Neural progenitor cell (in vitro differentiated cells): ENCODE data around the gene RAB40B. TPM values are rescaled to one million over a fixed set of nuclear protein-coding genes. Genes with fewer than 3 reads are reported as not detected.
"Not testable (repeated sequence)": the region's sequence is repeated elsewhere in the genome, so short reads cannot be mapped to it uniquely, and the experiment has no call there.

Experiments used
- DNase-seq: peaks from one replicate; pipeline ENCODE4 v3.0.0-alpha.2; 2016; ENCODE audit warnings: low spot score
- H2AFZ ChIP-seq: fragments of 200-600 bp; sonication (generic); replicated peaks from 2 replicates; pipeline ENCODE4 v1.6.1; 2016; ENCODE audit warnings: antibody characterized with exemption
- H3F3A ChIP-seq: fragments of 200-600 bp; sonication (generic); 2 replicates; pipeline ENCODE4 v1.6.1; 2016; ENCODE audit warnings: antibody characterized with exemption, low read depth
- H3K27ac ChIP-seq: fragments of 200-600 bp; sonication (generic); 2 replicates; pipeline ENCODE4 v1.5.1; 2016; ENCODE audit warnings: mild to moderate bottlenecking
- H3K27me3 ChIP-seq: fragments of 200-600 bp; sonication (generic); 2 replicates; pipeline ENCODE4 v1.6.1; 2016; ENCODE audit warnings: mild to moderate bottlenecking, moderate library complexity
- H3K36me3 ChIP-seq: fragments of 200-600 bp; sonication (generic); 2 replicates; pipeline ENCODE4 v1.5.1; 2016
- H3K4me1 ChIP-seq: fragments of 200-600 bp; sonication (generic); 2 replicates; pipeline ENCODE4 v1.6.1; 2016; ENCODE audit warnings: mixed run types
- H3K4me2 ChIP-seq: fragments of 200-600 bp; sonication (generic); 2 replicates; pipeline ENCODE4 v1.6.1; 2016
- H3K4me3 ChIP-seq: fragments of 200-600 bp; sonication (generic); 2 replicates; pipeline ENCODE4 v1.5.1; 2016
- H3K79me2 ChIP-seq: fragments of 200-600 bp; sonication (generic); 2 replicates; pipeline ENCODE4 v1.6.1; 2016; ENCODE audit warnings: low read depth
- H3K9ac ChIP-seq: fragments of 200-600 bp; sonication (generic); 2 replicates; pipeline ENCODE4 v1.6.1; 2016
- H3K9me3 ChIP-seq: fragments of 200-600 bp; sonication (generic); 2 replicates; pipeline ENCODE4 v1.5.1; 2016; ENCODE audit warnings: low read depth
- H4K20me1 ChIP-seq: fragments of 200-600 bp; sonication (generic); 2 replicates; pipeline ENCODE4 v1.6.1; 2016; ENCODE audit warnings: low read depth
- H3K27ac Mint-ChIP-seq: 3 replicates; pipeline ENCODE4 v1.8.0; 2021; ENCODE audit warnings: mixed read lengths
- H3K27me3 Mint-ChIP-seq: 2 replicates; pipeline ENCODE4 v1.8.0; 2022; ENCODE audit warnings: low read depth, mild to moderate bottlenecking, inconsistent platforms, moderate library complexity, mixed read lengths; ENCODE audit not compliant: insufficient read depth
- H3K36me3 Mint-ChIP-seq: 3 replicates; pipeline ENCODE4 v1.8.0; 2021; ENCODE audit warnings: mixed read lengths
- H3K4me1 Mint-ChIP-seq: 3 replicates; pipeline ENCODE4 v1.8.0; 2021; ENCODE audit warnings: mixed read lengths
- H3K4me3 Mint-ChIP-seq: 3 replicates; pipeline ENCODE4 v1.8.0; 2021; ENCODE audit warnings: mild to moderate bottlenecking, moderate library complexity, mixed read lengths
- H3K9me3 Mint-ChIP-seq: 3 replicates; pipeline ENCODE4 v1.8.0; 2020; ENCODE audit warnings: mixed read lengths
- CTCF ChIP-seq: fragments of 200-600 bp; sonication (generic); IDR thresholded peaks from 2 replicates; pipeline ENCODE4 v1.5.1; 2017; ENCODE audit warnings: antibody characterized with exemption, mild to moderate bottlenecking
- EZH2 ChIP-seq: fragments of 200-600 bp; sonication (generic); IDR thresholded peaks from 2 replicates; pipeline ENCODE4 v1.6.1; 2017; ENCODE audit warnings: antibody characterized with exemption, mild to moderate bottlenecking, moderate library complexity
- EZH2phosphoT487 ChIP-seq: fragments of 200-600 bp; sonication (generic); IDR thresholded peaks from 2 replicates; pipeline ENCODE4 v1.6.1; 2017; ENCODE audit warnings: antibody characterized with exemption
- total RNA-seq: library from RNA; depleted of rRNA; stranded (reverse); fragments of >200 nt; gene quantifications from 2 replicates; pipeline ENCODE4 v1.2.3, GENCODE V29; 2015; ENCODE audit warnings: low replicate concordance

RAB40B gene
- total RNA-seq, 1 donor from 2014 or later, result 5.6 TPM

- H3K9ac ChIP-seq, result no peak overlapping the region
- H3K4me2 ChIP-seq, result no peak overlapping the region
- no peak overlapping the region for H3K27ac Mint-ChIP-seq
- no peak overlapping the region for H3K27ac ChIP-seq
- no peaks in the 10 kb centered on the region for H4K20me1 ChIP-seq
- H3K27me3 ChIP-seq, result no peaks in the 10 kb centered on the region
- H3K9me3 Mint-ChIP-seq, result peaks cover 4% of the 10 kb centered on the region
- peaks cover 13% of the 10 kb centered on the region for H3K36me3 Mint-ChIP-seq
- no peaks in the 10 kb centered on the region for H3K79me2 ChIP-seq
- H2AFZ ChIP-seq, result no peak overlapping the region
- no peaks in the 10 kb centered on the region for H3K4me1 Mint-ChIP-seq
- DNase-seq, result no peak
- H3K9me3 ChIP-seq, result no peaks in the 10 kb centered on the region
- TF ChIP-seq EZH2phosphoT487 (no peak), EZH2 (no peak), CTCF (no peak)
- H3K36me3 ChIP-seq, result no peaks in the 10 kb centered on the region
- no peaks in the 10 kb centered on the region for H3K4me1 ChIP-seq
- no peak overlapping the region for H3K4me3 ChIP-seq
- H3F3A ChIP-seq, result peaks cover 5% of the 10 kb centered on the region
- peaks cover 4% of the 10 kb centered on the region for H3K27me3 Mint-ChIP-seq
- H3K4me3 Mint-ChIP-seq, result no peak overlapping the region
These were observed 42.2 kb downstream of the RAB40B start for GRCh38 chr17:82656266-82656665.

GRCh38 chr17:82655523-82655922 is 43.0 kb downstream of the RAB40B start:
- DNase-seq, result no peak
- H3K9me3 ChIP-seq, result no peaks in the 10 kb centered on the region
- no peaks in the 10 kb centered on the region for H4K20me1 ChIP-seq
- no peak overlapping the region for H3K27ac ChIP-seq
- Mint-ChIP-seq H3K27ac (no peak overlapping the region), H3K36me3 (peaks cover 11% of the 10 kb centered on the region), H3K4me1 (no peaks in the 10 kb centered on the region), H3K9me3 (peaks cover 4% of the 10 kb centered on the region), H3K27me3 (peaks cover 4% of the 10 kb centered on the region), H3K4me3 (no peak overlapping the region)
- no peaks in the 10 kb centered on the region for H3K79me2 ChIP-seq
- H3K4me1 ChIP-seq, result no peaks in the 10 kb centered on the region
- no peak overlapping the region for H2AFZ ChIP-seq
- H3K4me3 ChIP-seq, result no peak overlapping the region
- H3K9ac ChIP-seq, result no peak overlapping the region
- H3K36me3 ChIP-seq, result no peaks in the 10 kb centered on the region
- no peaks in the 10 kb centered on the region for H3K27me3 ChIP-seq
- TF ChIP-seq EZH2phosphoT487 (no peak), EZH2 (no peak), CTCF (no peak)
- no peak overlapping the region for H3K4me2 ChIP-seq
- H3F3A ChIP-seq, result peaks cover 5% of the 10 kb centered on the region

- Histone ChIP-seq H3K9me3 (no peaks in the 10 kb centered on the region), H3K4me2 (no peak overlapping the region), H3K27me3 (no peaks in the 10 kb centered on the region), H3K4me3 (no peak overlapping the region), H3K27ac (no peak overlapping the region), H3K4me1 (no peaks in the 10 kb centered on the region), H3K79me2 (no peaks in the 10 kb centered on the region), H2AFZ (no peak overlapping the region), H3K9ac (peak overlapping the region; percentile 34), H3F3A (peaks cover 1% of the 10 kb centered on the region), H4K20me1 (no peaks in the 10 kb centered on the region), H3K36me3 (no peaks in the 10 kb centered on the region)
- H3K4me3 Mint-ChIP-seq, result no peak overlapping the region
- no peaks in the 10 kb centered on the region for H3K4me1 Mint-ChIP-seq
- DNase-seq, result no peak
- peaks cover 4% of the 10 kb centered on the region for H3K9me3 Mint-ChIP-seq
- no peak for TF ChIP-seq EZH2
- no peak for TF ChIP-seq EZH2phosphoT487
- peaks cover 5% of the 10 kb centered on the region for H3K27me3 Mint-ChIP-seq
- H3K27ac Mint-ChIP-seq, result no peak overlapping the region
- peaks cover 10% of the 10 kb centered on the region for H3K36me3 Mint-ChIP-seq
These were observed 43.4 kb downstream of the RAB40B start for GRCh38 chr17:82655038-82655479.

GRCh38 chr17:82654611-82655010 is 43.9 kb downstream of the RAB40B start:
- not testable (repeated sequence) for H3K79me2 ChIP-seq, H3F3A ChIP-seq, H3K36me3 ChIP-seq, H4K20me1 ChIP-seq, H3K27me3 ChIP-seq, H3K4me1 Mint-ChIP-seq, DNase-seq, H3K4me1 ChIP-seq, H3K27ac Mint-ChIP-seq, H3K4me3 ChIP-seq, H2AFZ ChIP-seq, H3K36me3 Mint-ChIP-seq, H3K9me3 Mint-ChIP-seq, H3K27ac ChIP-seq, H3K9me3 ChIP-seq, H3K4me3 Mint-ChIP-seq, H3K27me3 Mint-ChIP-seq, H3K4me2 ChIP-seq
- peak overlapping the region; percentile 34 for H3K9ac ChIP-seq
